ENCODE results near the gene BCAS3.

BCAS3 gene

GRCh38 chr17:60676758-60677307, 818 bp upstream of the BCAS3 start:
- DNase-seq = no peak

GRCh38 chr17:60678118-60678444, 430 bp downstream of the BCAS3 start:
- no peak for DNase-seq

- no peak for DNase-seq
These were observed 1.6 kb downstream of the BCAS3 start for GRCh38 chr17:60679287-60679686.

GRCh38 chr17:60680754-60681153, 3.1 kb downstream of the BCAS3 start:
- no peak for DNase-seq

- no peak for DNase-seq
These were observed 7.8 kb downstream of the BCAS3 start for GRCh38 chr17:60685437-60685836.

GRCh38 chr17:60695960-60696359, 18.3 kb downstream of the BCAS3 start:
- no peak for DNase-seq

GRCh38 chr17:60699090-60699489, 21.4 kb downstream of the BCAS3 start:
- no peak for DNase-seq

GRCh38 chr17:60704170-60704569, 26.5 kb downstream of the BCAS3 start:
- no peak for DNase-seq

GRCh38 chr17:60712675-60713074, 35.0 kb downstream of the BCAS3 start:
- DNase-seq = no peak

- no peak for DNase-seq
These were observed 36.0 kb downstream of the BCAS3 start for GRCh38 chr17:60713608-60714007.

GRCh38 chr17:60716766-60717165, 39.1 kb downstream of the BCAS3 start:
- no peak for DNase-seq

GRCh38 chr17:60717814-60718213, 40.2 kb downstream of the BCAS3 start:
- no peak for DNase-seq

- DNase-seq = peak; percentile 14 to 28
These were observed 43.3 kb downstream of the BCAS3 start for GRCh38 chr17:60720763-60721531.

- DNase-seq = no peak
These were observed 47.0 kb downstream of the BCAS3 start for GRCh38 chr17:60724647-60725046.

GRCh38 chr17:60729854-60730253, 52.2 kb downstream of the BCAS3 start:
- no peak for DNase-seq

- DNase-seq = no peak
These were observed 52.6 kb downstream of the BCAS3 start for GRCh38 chr17:60730273-60730672.

- no peak for DNase-seq
These were observed 60.6 kb downstream of the BCAS3 start for GRCh38 chr17:60738287-60738686.

- DNase-seq = no peak
These were observed 62.9 kb downstream of the BCAS3 start for GRCh38 chr17:60740584-60740983.

- no peak for DNase-seq
These were observed 63.4 kb downstream of the BCAS3 start for GRCh38 chr17:60741031-60741430.

- no peak for DNase-seq
These were observed 65.6 kb downstream of the BCAS3 start for GRCh38 chr17:60743282-60743681.

GRCh38 chr17:60743799-60744198, 66.1 kb downstream of the BCAS3 start:
- no peak for DNase-seq

GRCh38 chr17:60744355-60744966, 66.8 kb downstream of the BCAS3 start:
- DNase-seq = no peak

GRCh38 chr17:60745544-60745943, 67.9 kb downstream of the BCAS3 start:
- no peak for DNase-seq

GRCh38 chr17:60747069-60747808, 69.6 kb downstream of the BCAS3 start:
- DNase-seq = no peak

All from stimulated activated CD4-positive, alpha-beta T cell treated with anti-CD3 and anti-CD28 coated beads, Interleukin-2, amount 100 ng/mL, for 24 hours (primary cell).